PC-9 (cell line): Measurements from ENCODE around the gene RGS3. TPM values are rescaled to one million over a fixed set of nuclear protein-coding genes. Genes with fewer than 3 reads are reported as not detected.

Source experiments
- BruUV-seq: library from RNA; stranded (reverse); fragments of 400-500 nt; replicated peaks from 2 replicates; lab custom pipeline; 2021; lab: Mats Ljungman, UMichigan
- CTCF ChIA-PET: fragments of 300-600 bp; sonication (Branson Sonifier 250); formaldehyde crosslinking; loops from one replicate; lab custom pipeline; 2022; ENCODE audit warnings: antibody characterized with exemption; lab: Charles Lee
- POLR2A ChIA-PET: fragments of 300-600 bp; sonication (Branson Sonifier 250); formaldehyde crosslinking; loops from one replicate; lab custom pipeline; 2022; ENCODE audit warnings: antibody characterized with exemption; ENCODE audit not compliant: unreplicated experiment; lab: Charles Lee
- DNase-seq, 2 experiments: peaks; one replicate each; pipeline versions ENCODE4 v3.0.0 to v3.0.0-alpha.2; 2015 to 2022; ENCODE audit warnings: mixed read lengths in 1 of 2
- H2AFZ ChIP-seq: fragments of 200-600 bp; sonication (generic); 2 replicates; pipeline ENCODE4 v1.8.1; 2017; ENCODE audit warnings: antibody characterized with exemption
- H3F3A ChIP-seq: fragments of 200-600 bp; sonication (generic); 2 replicates; pipeline ENCODE4 v1.8.1; 2017; ENCODE audit warnings: antibody characterized with exemption, mild to moderate bottlenecking, low read depth; ENCODE audit not compliant: insufficient read depth
- H3K27ac ChIP-seq: fragments of 200-600 bp; sonication (generic); 2 replicates; pipeline ENCODE4 v1.6.1; 2016; ENCODE audit warnings: mixed run types
- H3K27me3 ChIP-seq: fragments of 200-600 bp; sonication (generic); 2 replicates; pipeline ENCODE4 v1.6.1; 2016; ENCODE audit warnings: low read depth, mixed run types; ENCODE audit not compliant: insufficient read depth
- H3K36me3 ChIP-seq: fragments of 200-600 bp; sonication (generic); 2 replicates; pipeline ENCODE4 v1.6.1; 2016; ENCODE audit warnings: low read depth, mixed run types
- H3K4me1 ChIP-seq: fragments of 200-600 bp; sonication (generic); replicated peaks from 2 replicates; pipeline ENCODE4 v1.6.1; 2016; ENCODE audit warnings: mixed run types; ENCODE audit not compliant: insufficient read depth
- H3K4me2 ChIP-seq: fragments of 200-600 bp; sonication (generic); 2 replicates; pipeline ENCODE4 v1.6.1; 2017; ENCODE audit warnings: mixed run types
- H3K4me3 ChIP-seq: fragments of 200-600 bp; sonication (generic); 2 replicates; pipeline ENCODE4 v1.6.1; 2016; ENCODE audit warnings: mixed run types
- H3K79me2 ChIP-seq: fragments of 200-600 bp; sonication (generic); 2 replicates; pipeline ENCODE4 v1.6.1; 2017; ENCODE audit warnings: low read depth, mixed run types
- H3K9me2 ChIP-seq: fragments of 200-600 bp; sonication (generic); 2 replicates; pipeline ENCODE4 v1.8.1; 2017; ENCODE audit warnings: mild to moderate bottlenecking; ENCODE audit not compliant: insufficient read depth
- H3K9me3 ChIP-seq: fragments of 200-600 bp; sonication (generic); 2 replicates; pipeline ENCODE4 v1.8.1; 2016; ENCODE audit warnings: low read depth; ENCODE audit not compliant: insufficient read depth
- H4K20me1 ChIP-seq: fragments of 200-600 bp; sonication (generic); 2 replicates; pipeline ENCODE4 v1.8.1; 2017; ENCODE audit not compliant: insufficient read depth
- CTCF ChIP-seq: fragments of 200-600 bp; sonication (generic); conservative IDR thresholded peaks from 2 replicates; pipeline ENCODE4 v1.6.1; 2017; ENCODE audit warnings: mixed run types, antibody characterized with exemption, mild to moderate bottlenecking, moderate library complexity
- EZH2 ChIP-seq: fragments of 200-600 bp; sonication (generic); IDR thresholded peaks from 2 replicates; pipeline ENCODE4 v1.8.0; 2017; ENCODE audit warnings: antibody characterized with exemption, low read depth
- intact Hi-C: fragments of 100-400 bp; cut with micrococcal nuclease; formaldehyde crosslinking; loops from one replicate; pipeline ENCODE4 v1.10.0; 2022; ENCODE audit not compliant: unreplicated experiment
- total RNA-seq: library from RNA; stranded (reverse); gene quantifications from 2 replicates; pipeline ENCODE4 v1.2.3, GENCODE V29; 2021

The RGS3 gene
- total RNA-seq, 1 experiment from 2014 or later: 75.8 TPM

- DNase-seq: no peak
- CTCF ChIA-PET: no interaction called here
- Histone ChIP-seq H3K4me2 (no peak overlapping the region), H3K27ac (no peak overlapping the region), H2AFZ (no peak overlapping the region), H4K20me1 (no peaks in the 10 kb centered on the region), H3K9me3 (no peaks in the 10 kb centered on the region), H3K4me3 (no peak overlapping the region), H3F3A (no peaks in the 10 kb centered on the region), H3K9me2 (no peaks in the 10 kb centered on the region), H3K79me2 (no peaks in the 10 kb centered on the region), H3K36me3 (no peaks in the 10 kb centered on the region; the same call in 1 of the 2 replicates), H3K4me1 (peaks cover 8% of the 10 kb centered on the region; the same call in 1 of the 2 replicates), H3K27me3 (no peaks in the 10 kb centered on the region)
- TF ChIP-seq EZH2: no peak
- no peak for TF ChIP-seq CTCF
- BruUV-seq: no TSS peak
- intact Hi-C loops: no loop called here
- POLR2A ChIA-PET: no interaction called here
Observed at GRCh38 chr9:113506090-113506589, 42.6 kb downstream of the RGS3 start.

GRCh38 chr9:113507256-113507655 lies 43.7 kb downstream of the RGS3 start:
- H3K9me3 ChIP-seq: no peaks in the 10 kb centered on the region
- BruUV-seq: no TSS peak
- no peaks in the 10 kb centered on the region for H3K79me2 ChIP-seq
- no peaks in the 10 kb centered on the region for H3F3A ChIP-seq
- no peak overlapping the region for H3K4me2 ChIP-seq
- POLR2A ChIA-PET: no interaction called here
- intact Hi-C loops: no loop called here
- TF ChIP-seq EZH2: no peak
- no peak for TF ChIP-seq CTCF
- DNase-seq: no peak
- no peaks in the 10 kb centered on the region for H3K27me3 ChIP-seq
- H4K20me1 ChIP-seq: no peaks in the 10 kb centered on the region
- no peak overlapping the region for H2AFZ ChIP-seq
- no peak overlapping the region for H3K27ac ChIP-seq
- peaks cover 8% of the 10 kb centered on the region; the same call in 1 of the 2 replicates for H3K4me1 ChIP-seq
- H3K36me3 ChIP-seq: peaks cover 2% of the 10 kb centered on the region; the same call in 1 of the 2 replicates
- no peaks in the 10 kb centered on the region for H3K9me2 ChIP-seq
- CTCF ChIA-PET: no interaction called here
- no peak overlapping the region for H3K4me3 ChIP-seq

GRCh38 chr9:113508111-113508749 lies 44.7 kb downstream of the RGS3 start:
- intact Hi-C loops: no loop called here
- Histone ChIP-seq H2AFZ (no peak overlapping the region), H4K20me1 (no peaks in the 10 kb centered on the region), H3K36me3 (peaks cover 3% of the 10 kb centered on the region; the same call in 1 of the 2 replicates), H3K27me3 (no peaks in the 10 kb centered on the region), H3K9me3 (no peaks in the 10 kb centered on the region), H3K27ac (no peak overlapping the region), H3K4me3 (no peak overlapping the region), H3K9me2 (no peaks in the 10 kb centered on the region), H3F3A (no peaks in the 10 kb centered on the region), H3K4me1 (peaks cover 8% of the 10 kb centered on the region; the same call in 1 of the 2 replicates), H3K79me2 (no peaks in the 10 kb centered on the region), H3K4me2 (no peak overlapping the region)
- POLR2A ChIA-PET: no interaction called here
- DNase-seq: no peak
- no TSS peak for BruUV-seq
- CTCF ChIA-PET: no interaction called here
- TF ChIP-seq EZH2 (no peak), CTCF (no peak)
